ENCODE data around the gene CAPG. TPM values are rescaled to one million over a fixed set of nuclear protein-coding genes. Genes with fewer than 3 reads are reported as not detected.
"Not testable (repeated sequence)": the region's sequence is repeated elsewhere in the genome, so short reads cannot be mapped to it uniquely, and the experiment has no call there.

Gene CAPG
- polyA plus RNA-seq, 1 donor from 2014 or later, result not detected

- not testable (repeated sequence) for H3K36me3 ChIP-seq (ENCODE audit: insufficient read depth, low read length)
Observed at GRCh38 chr2:85362653-85363387, 47.3 kb downstream of the CAPG start.

GRCh38 chr2:85357736-85358135, 52.4 kb downstream of the CAPG start:
- Histone ChIP-seq H3K27me3 (ENCODE audit: insufficient read depth, low read depth, low read length) (no peaks in the 10 kb centered on the region), H3K9me3 (ENCODE audit: low read length) (no peaks in the 10 kb centered on the region), H2AFZ (ENCODE audit: low read depth, low read length) (no peak overlapping the region), H3K9ac (ENCODE audit: low read length) (no peak overlapping the region), H3K4me2 (ENCODE audit: low read length) (no peak overlapping the region), H3K9me2 (ENCODE audit: insufficient read depth, low read length) (no peaks in the 10 kb centered on the region), H3K36me3 (ENCODE audit: insufficient read depth, low read length) (no peaks in the 10 kb centered on the region), H3F3A (ENCODE audit: insufficient read depth, low read length, poor library complexity, severe bottlenecking) (no peaks in the 10 kb centered on the region), H3K79me2 (replicated peaks; ENCODE audit: insufficient read depth, low read length) (peaks cover 4% of the 10 kb centered on the region), H3K27ac (ENCODE audit: low read length) (no peak overlapping the region), H3K4me3 (ENCODE audit: low read length) (peak overlapping the region; percentile 28), H4K20me1 (ENCODE audit: insufficient read depth) (no peaks in the 10 kb centered on the region)
- TF ChIP-seq EP300 (conservative IDR thresholded peaks at IDR 0.05; ENCODE audit: poor library complexity, severe bottlenecking) (no peak), POLR2AphosphoS5 (IDR thresholded peaks at IDR 0.05) (no peak), MXI1 (conservative IDR thresholded peaks at IDR 0.05; ENCODE audit: poor library complexity, severe bottlenecking) (no peak), SMC3 (conservative IDR thresholded peaks at IDR 0.05; ENCODE audit: poor library complexity) (no peak), RAD21 (conservative IDR thresholded peaks at IDR 0.05) (no peak), EZH2 (IDR thresholded peaks at IDR 0.05; ENCODE audit: borderline replicate concordance, insufficient read depth, low read length, poor library complexity, severe bottlenecking) (no peak), TAF1 (IDR thresholded peaks at IDR 0.05; ENCODE audit: low read depth) (no peak)
- TF ChIP-seq, protein P1, sequence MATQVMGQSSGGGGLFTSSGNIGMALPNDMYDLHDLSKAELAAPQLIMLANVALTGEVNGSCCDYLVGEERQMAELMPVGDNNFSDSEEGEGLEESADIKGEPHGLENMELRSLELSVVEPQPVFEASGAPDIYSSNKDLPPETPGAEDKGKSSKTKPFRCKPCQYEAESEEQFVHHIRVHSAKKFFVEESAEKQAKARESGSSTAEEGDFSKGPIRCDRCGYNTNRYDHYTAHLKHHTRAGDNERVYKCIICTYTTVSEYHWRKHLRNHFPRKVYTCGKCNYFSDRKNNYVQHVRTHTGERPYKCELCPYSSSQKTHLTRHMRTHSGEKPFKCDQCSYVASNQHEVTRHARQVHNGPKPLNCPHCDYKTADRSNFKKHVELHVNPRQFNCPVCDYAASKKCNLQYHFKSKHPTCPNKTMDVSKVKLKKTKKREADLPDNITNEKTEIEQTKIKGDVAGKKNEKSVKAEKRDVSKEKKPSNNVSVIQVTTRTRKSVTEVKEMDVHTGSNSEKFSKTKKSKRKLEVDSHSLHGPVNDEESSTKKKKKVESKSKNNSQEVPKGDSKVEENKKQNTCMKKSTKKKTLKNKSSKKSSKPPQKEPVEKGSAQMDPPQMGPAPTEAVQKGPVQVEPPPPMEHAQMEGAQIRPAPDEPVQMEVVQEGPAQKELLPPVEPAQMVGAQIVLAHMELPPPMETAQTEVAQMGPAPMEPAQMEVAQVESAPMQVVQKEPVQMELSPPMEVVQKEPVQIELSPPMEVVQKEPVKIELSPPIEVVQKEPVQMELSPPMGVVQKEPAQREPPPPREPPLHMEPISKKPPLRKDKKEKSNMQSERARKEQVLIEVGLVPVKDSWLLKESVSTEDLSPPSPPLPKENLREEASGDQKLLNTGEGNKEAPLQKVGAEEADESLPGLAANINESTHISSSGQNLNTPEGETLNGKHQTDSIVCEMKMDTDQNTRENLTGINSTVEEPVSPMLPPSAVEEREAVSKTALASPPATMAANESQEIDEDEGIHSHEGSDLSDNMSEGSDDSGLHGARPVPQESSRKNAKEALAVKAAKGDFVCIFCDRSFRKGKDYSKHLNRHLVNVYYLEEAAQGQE (IDR thresholded peaks at IDR 0.05; ENCODE audit: borderline replicate concordance), result no peak
- TF ChIP-seq, protein P2, sequence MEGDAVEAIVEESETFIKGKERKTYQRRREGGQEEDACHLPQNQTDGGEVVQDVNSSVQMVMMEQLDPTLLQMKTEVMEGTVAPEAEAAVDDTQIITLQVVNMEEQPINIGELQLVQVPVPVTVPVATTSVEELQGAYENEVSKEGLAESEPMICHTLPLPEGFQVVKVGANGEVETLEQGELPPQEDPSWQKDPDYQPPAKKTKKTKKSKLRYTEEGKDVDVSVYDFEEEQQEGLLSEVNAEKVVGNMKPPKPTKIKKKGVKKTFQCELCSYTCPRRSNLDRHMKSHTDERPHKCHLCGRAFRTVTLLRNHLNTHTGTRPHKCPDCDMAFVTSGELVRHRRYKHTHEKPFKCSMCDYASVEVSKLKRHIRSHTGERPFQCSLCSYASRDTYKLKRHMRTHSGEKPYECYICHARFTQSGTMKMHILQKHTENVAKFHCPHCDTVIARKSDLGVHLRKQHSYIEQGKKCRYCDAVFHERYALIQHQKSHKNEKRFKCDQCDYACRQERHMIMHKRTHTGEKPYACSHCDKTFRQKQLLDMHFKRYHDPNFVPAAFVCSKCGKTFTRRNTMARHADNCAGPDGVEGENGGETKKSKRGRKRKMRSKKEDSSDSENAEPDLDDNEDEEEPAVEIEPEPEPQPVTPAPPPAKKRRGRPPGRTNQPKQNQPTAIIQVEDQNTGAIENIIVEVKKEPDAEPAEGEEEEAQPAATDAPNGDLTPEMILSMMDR (IDR thresholded peaks at IDR 0.05; ENCODE audit: poor library complexity, severe bottlenecking), result no peak

More at GRCh38 chr2:85362653-85363387, 47.3 kb downstream of the CAPG start:
- not testable (repeated sequence) for H3K27ac ChIP-seq (ENCODE audit: low read length); H3K4me3 ChIP-seq (ENCODE audit: low read length); H3K9ac ChIP-seq (ENCODE audit: low read length); H3K27me3 ChIP-seq (ENCODE audit: insufficient read depth, low read depth, low read length); H4K20me1 ChIP-seq (ENCODE audit: insufficient read depth); H2AFZ ChIP-seq (ENCODE audit: low read depth, low read length); H3K79me2 ChIP-seq (replicated peaks; ENCODE audit: insufficient read depth, low read length); H3K9me3 ChIP-seq (ENCODE audit: low read length); H3K4me2 ChIP-seq (ENCODE audit: low read length); H3K9me2 ChIP-seq (ENCODE audit: insufficient read depth, low read length); H3F3A ChIP-seq (ENCODE audit: insufficient read depth, low read length, poor library complexity, severe bottlenecking)
